ENCODE results near the gene TNFSF13. TPM values are rescaled to one million over a fixed set of nuclear protein-coding genes. Genes with fewer than 3 reads are reported as not detected.

Gene TNFSF13, protein sequence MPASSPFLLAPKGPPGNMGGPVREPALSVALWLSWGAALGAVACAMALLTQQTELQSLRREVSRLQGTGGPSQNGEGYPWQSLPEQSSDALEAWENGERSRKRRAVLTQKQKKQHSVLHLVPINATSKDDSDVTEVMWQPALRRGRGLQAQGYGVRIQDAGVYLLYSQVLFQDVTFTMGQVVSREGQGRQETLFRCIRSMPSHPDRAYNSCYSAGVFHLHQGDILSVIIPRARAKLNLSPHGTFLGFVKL
- total RNA-seq (2014; rRNA removed; shearing (Covaris generic)), result 0.56 and 1.3 TPM in 2 replicates

GRCh38 chr17:7558544-7559319, at the start of gene TNFSF13:
TNFSF13 (plus strand) TSS chr17:7558750; CDS start chr17:7559040, 290 bp downstream.
- no peak within 1 kb of the TSS for H3K4me3 ChIP-seq
- no peak within 1 kb of the TSS for H3K27ac ChIP-seq
- H3K4me1 ChIP-seq (replicated peaks), result peaks cover 14% of the 10 kb centered on the region
- peaks cover 10% of the 10 kb centered on the region for H3K36me3 ChIP-seq
- H3K27me3 ChIP-seq (replicated peaks), result no peaks in the 10 kb centered on the region
- no peak for DNase-seq (ENCODE audit: low read depth in 1 of 2, low spot score in 2 of 2)
- H3K9me3 ChIP-seq (replicated peaks), result no peaks in the 10 kb centered on the region

- no peaks in the 10 kb centered on the region for H3K9me3 ChIP-seq (replicated peaks)
- DNase-seq (ENCODE audit: low read depth in 1 of 2, low spot score in 2 of 2), result no peak
- H3K27ac ChIP-seq, result no peak overlapping the region
- no peaks in the 10 kb centered on the region for H3K4me1 ChIP-seq (replicated peaks)
- H3K36me3 ChIP-seq, result peaks cover 98% of the 10 kb centered on the region
- no peak overlapping the region for H3K4me3 ChIP-seq
- H3K27me3 ChIP-seq (replicated peaks), result no peaks in the 10 kb centered on the region
Measured at GRCh38 chr17:7508846-7509245, 49.7 kb upstream of the TNFSF13 start.

DNA sequence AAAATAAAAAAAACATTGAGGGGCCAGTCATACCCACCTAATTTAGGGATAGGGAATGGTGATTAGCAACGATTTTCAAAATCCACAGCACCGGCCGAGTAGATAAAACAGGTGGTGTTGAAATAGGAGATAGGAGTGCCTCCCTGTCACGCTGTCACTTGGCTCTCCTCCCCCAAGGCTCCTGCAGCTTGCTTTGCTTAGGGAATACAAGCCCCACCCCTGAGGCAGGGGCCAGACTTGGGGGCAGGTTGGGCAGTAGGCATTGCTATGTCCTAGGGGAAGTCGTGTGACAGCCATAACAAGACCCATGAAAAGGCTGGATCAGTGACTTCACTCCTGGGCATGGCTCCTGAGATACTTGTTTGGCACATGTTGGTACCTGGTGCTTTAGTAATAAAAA, 48.6 kb upstream of the TNFSF13 start:
- no peaks in the 10 kb centered on the region for H3K9me3 ChIP-seq (replicated peaks)
- peaks cover 97% of the 10 kb centered on the region for H3K36me3 ChIP-seq
- H3K27me3 ChIP-seq (replicated peaks), result no peaks in the 10 kb centered on the region
- H3K4me3 ChIP-seq, result no peak overlapping the region
- no peak overlapping the region for H3K27ac ChIP-seq
- DNase-seq (ENCODE audit: low read depth in 1 of 2, low spot score in 2 of 2), result no peak
- H3K4me1 ChIP-seq (replicated peaks), result no peaks in the 10 kb centered on the region

- no peak overlapping the region for H3K4me3 ChIP-seq
- no peaks in the 10 kb centered on the region for H3K9me3 ChIP-seq (replicated peaks)
- peaks cover 88% of the 10 kb centered on the region for H3K36me3 ChIP-seq
- no peaks in the 10 kb centered on the region for H3K4me1 ChIP-seq (replicated peaks)
- H3K27ac ChIP-seq, result no peak overlapping the region
- H3K27me3 ChIP-seq (replicated peaks), result no peaks in the 10 kb centered on the region
- DNase-seq (ENCODE audit: low read depth in 1 of 2, low spot score in 2 of 2), result no peak
Measured at GRCh38 chr17:7511108-7511507, 47.4 kb upstream of the TNFSF13 start.

DNA sequence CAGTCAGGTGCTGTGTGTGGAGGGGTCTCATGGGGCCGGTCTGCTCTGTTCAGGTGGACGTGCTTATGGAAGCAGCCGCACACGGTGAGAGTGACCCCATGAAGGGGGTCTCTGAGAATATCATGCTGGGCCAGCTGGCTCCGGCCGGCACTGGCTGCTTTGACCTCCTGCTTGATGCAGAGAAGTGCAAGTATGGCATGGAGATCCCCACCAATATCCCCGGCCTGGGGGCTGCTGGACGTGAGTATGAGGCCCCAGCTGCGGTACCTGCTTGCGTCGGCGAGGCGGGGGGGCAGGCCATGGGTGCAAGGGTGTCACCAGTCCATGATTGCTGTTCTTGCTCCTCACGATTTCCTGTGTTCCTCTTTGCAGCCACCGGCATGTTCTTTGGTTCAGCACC, 46.4 kb upstream of the TNFSF13 start:
- H3K27ac ChIP-seq, result no peak overlapping the region
- H3K27me3 ChIP-seq (replicated peaks), result no peaks in the 10 kb centered on the region
- H3K4me1 ChIP-seq (replicated peaks), result no peaks in the 10 kb centered on the region
- no peak for DNase-seq (ENCODE audit: low read depth in 1 of 2, low spot score in 2 of 2)
- H3K9me3 ChIP-seq (replicated peaks), result no peaks in the 10 kb centered on the region
- H3K4me3 ChIP-seq, result no peak overlapping the region
- peaks cover 78% of the 10 kb centered on the region for H3K36me3 ChIP-seq

DNA sequence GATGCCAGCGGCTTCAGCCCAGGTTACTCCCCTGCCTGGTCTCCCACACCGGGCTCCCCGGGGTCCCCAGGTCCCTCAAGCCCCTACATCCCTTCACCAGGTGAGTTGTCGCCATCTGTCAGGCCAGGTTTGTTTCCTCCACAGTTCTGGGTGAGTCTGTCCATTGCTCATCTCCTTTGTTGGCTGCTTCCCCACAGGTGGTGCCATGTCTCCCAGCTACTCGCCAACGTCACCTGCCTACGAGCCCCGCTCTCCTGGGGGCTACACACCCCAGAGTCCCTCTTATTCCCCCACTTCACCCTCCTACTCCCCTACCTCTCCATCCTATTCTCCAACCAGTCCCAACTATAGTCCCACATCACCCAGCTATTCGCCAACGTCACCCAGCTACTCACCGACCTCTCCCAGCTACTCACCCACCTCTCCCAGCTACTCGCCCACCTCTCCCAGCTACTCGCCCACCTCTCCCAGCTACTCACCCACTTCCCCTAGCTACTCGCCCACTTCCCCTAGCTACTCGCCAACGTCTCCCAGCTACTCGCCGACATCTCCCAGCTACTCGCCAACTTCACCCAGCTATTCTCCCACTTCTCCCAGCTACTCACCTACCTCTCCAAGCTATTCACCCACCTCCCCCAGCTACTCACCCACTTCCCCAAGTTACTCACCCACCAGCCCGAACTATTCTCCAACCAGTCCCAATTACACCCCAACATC, 45.6 kb upstream of the TNFSF13 start:
- no peaks in the 10 kb centered on the region for H3K4me1 ChIP-seq (replicated peaks)
- no peaks in the 10 kb centered on the region for H3K9me3 ChIP-seq (replicated peaks)
- no peak overlapping the region for H3K27ac ChIP-seq
- H3K4me3 ChIP-seq, result no peak overlapping the region
- DNase-seq (ENCODE audit: low read depth in 1 of 2, low spot score in 2 of 2), result no peak
- H3K27me3 ChIP-seq (replicated peaks), result no peaks in the 10 kb centered on the region
- peaks cover 69% of the 10 kb centered on the region for H3K36me3 ChIP-seq

GRCh38 chr17:7513850-7514419, 44.6 kb upstream of the TNFSF13 start:
- Histone ChIP-seq H3K4me1 (replicated peaks) (no peaks in the 10 kb centered on the region), H3K27me3 (replicated peaks) (no peaks in the 10 kb centered on the region), H3K27ac (no peak overlapping the region), H3K4me3 (no peak overlapping the region), H3K9me3 (replicated peaks) (no peaks in the 10 kb centered on the region), H3K36me3 (peaks cover 59% of the 10 kb centered on the region)
- DNase-seq (ENCODE audit: low read depth in 1 of 2, low spot score in 2 of 2), result no peak

GRCh38 chr17:7515911-7516610, 42.5 kb upstream of the TNFSF13 start:
- Histone ChIP-seq H3K36me3 (peaks cover 38% of the 10 kb centered on the region), H3K9me3 (replicated peaks) (no peaks in the 10 kb centered on the region)

GRCh38 chr17:7523033-7523432, 35.5 kb upstream of the TNFSF13 start:
- no peak overlapping the region for H3K4me3 ChIP-seq
- peaks cover 3% of the 10 kb centered on the region; the same call in 1 of the 2 replicates for H3K9me3 ChIP-seq (replicated peaks)
- H3K27ac ChIP-seq, result no peak overlapping the region
- no peaks in the 10 kb centered on the region for H3K4me1 ChIP-seq (replicated peaks)
- H3K27me3 ChIP-seq (replicated peaks), result no peaks in the 10 kb centered on the region
- no peaks in the 10 kb centered on the region for H3K36me3 ChIP-seq
- DNase-seq (ENCODE audit: low read depth in 1 of 2, low spot score in 2 of 2), result no peak

More at GRCh38 chr17:7515911-7516610, 42.5 kb upstream of the TNFSF13 start:
- DNase-seq (ENCODE audit: low read depth in 1 of 2, low spot score in 2 of 2), result no peak
- H3K4me3 ChIP-seq, result no peak overlapping the region
- no peaks in the 10 kb centered on the region for H3K4me1 ChIP-seq (replicated peaks)
- H3K27ac ChIP-seq, result no peak overlapping the region
- no peaks in the 10 kb centered on the region for H3K27me3 ChIP-seq (replicated peaks)

DNA sequence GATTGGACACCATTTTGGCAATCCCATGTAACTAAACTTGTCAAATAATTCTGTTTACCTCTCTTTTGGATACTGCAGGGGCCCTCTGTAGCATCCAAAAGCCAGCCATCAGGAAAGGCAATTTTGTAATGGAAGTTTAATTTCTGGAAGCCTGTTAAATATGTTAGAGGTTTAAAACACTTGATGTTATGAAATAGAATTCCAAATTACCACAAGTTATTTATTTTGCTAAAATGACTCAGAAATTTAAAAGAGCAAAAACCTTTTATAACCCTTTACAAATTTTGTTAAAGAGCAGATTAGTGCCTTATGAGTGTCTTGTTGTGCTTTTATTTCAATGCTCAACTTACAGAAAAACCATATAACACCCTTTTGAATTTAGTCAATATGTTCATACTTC, 29.7 kb upstream of the TNFSF13 start:
- no peaks in the 10 kb centered on the region for H3K27me3 ChIP-seq (replicated peaks)
- peaks cover 11% of the 10 kb centered on the region for H3K9me3 ChIP-seq (replicated peaks)
- H3K36me3 ChIP-seq, result no peaks in the 10 kb centered on the region
- no peak for DNase-seq (ENCODE audit: low read depth in 1 of 2, low spot score in 2 of 2)
- no peak overlapping the region for H3K4me3 ChIP-seq
- no peak overlapping the region for H3K27ac ChIP-seq
- H3K4me1 ChIP-seq (replicated peaks), result no peaks in the 10 kb centered on the region

GRCh38 chr17:7530023-7530900, 28.3 kb upstream of the TNFSF13 start:
- Histone ChIP-seq H3K4me1 (replicated peaks) (no peaks in the 10 kb centered on the region), H3K9me3 (replicated peaks) (peaks cover 11% of the 10 kb centered on the region), H3K27ac (no peak overlapping the region), H3K4me3 (no peak overlapping the region), H3K36me3 (no peaks in the 10 kb centered on the region), H3K27me3 (replicated peaks) (no peaks in the 10 kb centered on the region)
- no peak for DNase-seq (ENCODE audit: low read depth in 1 of 2, low spot score in 2 of 2)

GRCh38 chr17:7538050-7538449, 20.5 kb upstream of the TNFSF13 start:
- no peak overlapping the region for H3K4me3 ChIP-seq
- no peak overlapping the region for H3K27ac ChIP-seq
- no peaks in the 10 kb centered on the region for H3K27me3 ChIP-seq (replicated peaks)
- no peak for DNase-seq (ENCODE audit: low read depth in 1 of 2, low spot score in 2 of 2)
- peaks cover 15% of the 10 kb centered on the region for H3K9me3 ChIP-seq (replicated peaks)
- H3K36me3 ChIP-seq, result no peaks in the 10 kb centered on the region
- H3K4me1 ChIP-seq (replicated peaks), result no peaks in the 10 kb centered on the region

Measured in SJSA1 (cell line).